Activated CD8-positive, alpha-beta T cell treated with anti-CD3 and anti-CD28 coated beads, Interleukin-2, amount 10 ng/mL, durations not matched to agents 7 days and 5 days (primary cell): ENCODE data around the gene RNF144B. TPM values are rescaled to one million over a fixed set of nuclear protein-coding genes. Genes with fewer than 3 reads are reported as not detected.

Source experiments
- ATAC-seq: fragments of 150-1000 bp; cut with Tn5 transposase; one replicate; pipeline ENCODE4 v1.10.0; 2021; ENCODE audit warnings: moderate library complexity
- CTCF ChIA-PET: fragments of 350-600 bp; sonication (Branson Sonifier 250); formaldehyde crosslinking; loops from one replicate; lab custom pipeline; 2021; ENCODE audit warnings: antibody characterized with exemption; lab: Charles Lee
- POLR2A ChIA-PET: fragments of 350-600 bp; sonication (Branson Sonifier 250); formaldehyde crosslinking; loops from one replicate; lab custom pipeline; 2021; ENCODE audit warnings: antibody characterized with exemption; lab: Charles Lee
- DNase-seq: peaks from one replicate; pipeline ENCODE4 v3.0.0-alpha.2; 2020
- H3K27ac Mint-ChIP-seq: one replicate; pipeline ENCODE4 v1.8.0; 2021; ENCODE audit warnings: mild to moderate bottlenecking, mixed read lengths
- H3K27me3 Mint-ChIP-seq: one replicate; pipeline ENCODE4 v1.8.0; 2021; ENCODE audit warnings: low read depth, mixed read lengths
- H3K36me3 Mint-ChIP-seq: one replicate; pipeline ENCODE4 v1.8.0; 2021; ENCODE audit warnings: low read depth, mixed read lengths
- H3K4me1 Mint-ChIP-seq: one replicate; pipeline ENCODE4 v1.8.0; 2021; ENCODE audit warnings: low read depth, mixed read lengths
- H3K4me3 Mint-ChIP-seq: one replicate; pipeline ENCODE4 v1.8.0; 2021; ENCODE audit warnings: mild to moderate bottlenecking, mixed read lengths
- H3K9me3 Mint-ChIP-seq: one replicate; pipeline ENCODE4 v1.8.0; 2022; ENCODE audit warnings: mixed read lengths; ENCODE audit not compliant: insufficient read depth
- total RNA-seq, 2 experiments: library from RNA; stranded (reverse); gene quantifications; one replicate each; pipeline ENCODE4 v1.2.3, GENCODE V29; 2021

RNF144B gene
- total RNA-seq, 2 experiments from 2014 or later = 0.73 to 1.9 TPM

DNA sequence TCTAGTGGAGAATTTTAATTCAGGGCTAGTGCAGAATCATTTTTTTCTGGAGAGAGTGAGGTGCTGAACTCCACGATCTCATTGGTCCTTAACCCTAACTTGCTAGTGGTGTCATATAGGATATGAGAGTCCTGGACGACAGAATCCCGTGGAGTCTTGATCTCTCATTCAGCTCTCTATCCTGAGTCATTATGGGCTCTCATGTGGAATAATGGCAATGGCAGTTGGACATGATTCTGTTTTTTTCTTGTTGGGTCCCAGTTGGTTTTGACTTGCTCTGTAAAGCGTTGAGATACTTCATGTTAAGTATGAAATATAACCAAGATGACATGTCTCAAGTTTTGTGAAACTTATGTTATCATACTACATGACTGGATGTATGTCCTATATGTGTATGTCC lies 6.3 kb upstream of the RNF144B start:
- CTCF ChIA-PET = no interaction called here
- no peaks in the 10 kb centered on the region for H3K36me3 Mint-ChIP-seq
- no peaks in the 10 kb centered on the region for H3K9me3 Mint-ChIP-seq
- ATAC-seq (no peak), DNase-seq (no peak)
- peaks cover 7% of the 10 kb centered on the region for H3K27me3 Mint-ChIP-seq
- no peak overlapping the region for H3K27ac Mint-ChIP-seq
- POLR2A ChIA-PET = no interaction called here
- H3K4me1 Mint-ChIP-seq = no peaks in the 10 kb centered on the region
- H3K4me3 Mint-ChIP-seq = no peak overlapping the region

DNA sequence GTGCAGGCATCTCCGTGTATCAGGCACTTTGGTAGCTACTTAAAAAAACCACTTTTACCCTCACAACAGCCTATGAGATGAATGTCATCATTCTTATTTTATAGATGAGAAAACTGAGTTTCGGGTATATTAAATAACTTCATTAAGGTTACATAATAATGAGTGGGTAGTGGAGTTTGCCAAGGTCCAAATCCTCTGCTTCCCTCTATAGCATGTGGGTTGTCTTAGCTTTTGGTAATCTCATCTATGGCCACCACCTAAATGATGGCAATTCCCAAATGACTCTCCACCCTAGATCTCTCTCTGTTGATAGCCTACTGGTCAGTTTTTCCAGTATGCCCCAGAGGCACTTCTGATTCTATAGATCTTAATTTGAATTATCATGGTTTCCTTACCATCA lies 3.7 kb upstream of the RNF144B start:
- Mint-ChIP-seq H3K4me1 (peaks cover 17% of the 10 kb centered on the region), H3K4me3 (no peak overlapping the region), H3K27ac (no peak overlapping the region)

DNA sequence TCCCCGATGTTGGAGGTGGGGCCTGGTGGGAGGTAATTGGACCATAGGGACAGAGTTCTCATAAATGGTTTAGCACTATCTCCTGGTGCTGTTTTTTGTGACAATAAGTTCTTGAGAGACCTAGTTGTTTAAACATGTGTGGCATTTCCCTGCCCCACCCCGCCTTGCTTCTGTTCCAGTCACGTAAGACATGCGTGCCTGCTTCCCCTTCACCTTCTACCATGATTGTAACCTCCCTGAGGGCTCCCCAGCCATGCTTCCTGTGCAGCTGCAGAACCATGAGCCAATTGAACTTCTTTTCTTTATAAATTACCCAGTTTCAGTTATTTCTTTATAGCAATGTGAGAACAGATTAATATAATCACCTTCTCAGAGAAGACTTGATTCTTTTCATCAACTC lies 2.5 kb upstream of the RNF144B start:
- H3K27ac Mint-ChIP-seq = no peak overlapping the region
- peaks cover 2% of the 10 kb centered on the region for H3K27me3 Mint-ChIP-seq
- CTCF ChIA-PET = no interaction called here
- H3K4me1 Mint-ChIP-seq = peaks cover 26% of the 10 kb centered on the region
- no peaks in the 10 kb centered on the region for H3K36me3 Mint-ChIP-seq
- H3K4me3 Mint-ChIP-seq = no peak overlapping the region
- ATAC-seq = no peak
- no peak for DNase-seq
- POLR2A ChIA-PET = no interaction called here
- no peaks in the 10 kb centered on the region for H3K9me3 Mint-ChIP-seq

More for the DNA sequence above, 3.7 kb upstream of the RNF144B start:
- Mint-ChIP-seq H3K9me3 (no peaks in the 10 kb centered on the region), H3K27me3 (peaks cover 6% of the 10 kb centered on the region), H3K36me3 (no peaks in the 10 kb centered on the region)
- ATAC-seq (no peak), DNase-seq (no peak)
- POLR2A ChIA-PET = no interaction called here
- CTCF ChIA-PET = no interaction called here

DNA sequence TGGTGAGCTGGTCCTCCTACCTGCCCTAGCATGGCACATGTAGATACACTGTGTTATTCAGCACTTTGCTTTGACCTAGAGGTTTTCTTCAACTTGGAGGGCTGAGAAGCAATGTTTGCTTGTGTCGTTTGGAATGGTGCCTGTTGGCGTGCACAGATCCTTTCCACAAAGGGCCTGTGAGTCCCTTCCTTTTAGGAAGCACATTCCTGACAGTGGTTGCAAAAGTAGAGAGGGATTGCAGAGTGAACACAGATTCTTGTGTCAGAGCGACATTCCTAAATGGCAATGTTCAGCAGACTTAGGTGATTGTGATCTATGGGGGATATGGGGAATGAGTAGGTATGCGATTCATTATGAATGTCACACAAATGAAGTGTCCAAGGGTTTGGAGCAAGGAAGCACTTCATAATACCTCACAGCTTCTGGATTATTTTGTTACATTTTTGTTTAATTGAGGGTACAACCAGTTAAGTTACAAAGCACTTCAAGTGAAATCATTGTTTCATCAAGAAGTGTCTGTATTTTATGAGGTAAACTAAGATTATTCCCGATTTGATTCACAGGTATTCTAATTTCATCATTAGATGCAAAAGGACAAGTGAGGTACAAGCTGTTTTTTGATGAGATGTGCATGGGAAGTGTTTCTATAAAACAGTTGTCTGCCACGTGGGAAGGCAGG lies 713 bp upstream of the RNF144B start:
- ATAC-seq (no peak), DNase-seq (no peak)
- peak overlapping the region; percentile 75 for H3K27ac Mint-ChIP-seq
- CTCF ChIA-PET = interaction anchor here (0.8 to 1.5 kb wide), 4 partner anchors 13 to 120 kb away, joined by 3 to 7 read pairs (median 4); no protein-coding TSS in a partner anchor
- no peaks in the 10 kb centered on the region for H3K27me3 Mint-ChIP-seq
- peak overlapping the region; percentile 95 for H3K4me3 Mint-ChIP-seq
- POLR2A ChIA-PET = interaction anchor here (0.6 kb wide), 1 partner anchor 16 kb away, joined by 3 read pairs; no protein-coding TSS in a partner anchor
- no peaks in the 10 kb centered on the region for H3K9me3 Mint-ChIP-seq
- H3K4me1 Mint-ChIP-seq = peaks cover 33% of the 10 kb centered on the region
- no peaks in the 10 kb centered on the region for H3K36me3 Mint-ChIP-seq

DNA sequence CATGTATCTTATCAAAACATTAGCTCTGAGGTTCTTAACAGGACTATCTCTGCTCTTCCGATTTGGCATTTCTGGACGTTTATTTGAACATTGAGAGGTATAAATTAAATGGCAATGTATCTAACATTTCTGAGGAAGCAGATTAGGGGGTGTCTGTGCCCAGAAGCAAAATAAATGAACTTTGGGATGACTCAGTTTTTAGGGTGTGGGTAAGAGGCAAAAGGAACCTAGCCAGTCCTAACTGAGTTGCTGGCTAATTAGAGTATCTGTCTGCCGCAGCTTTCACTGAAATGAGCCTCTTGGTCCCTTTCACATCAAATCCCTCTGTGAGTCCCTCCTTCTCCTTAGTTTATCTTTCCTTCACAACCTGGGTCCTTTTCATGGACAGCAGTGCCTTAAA lies 1.1 kb downstream of the RNF144B start:
- Mint-ChIP-seq H3K9me3 (no peaks in the 10 kb centered on the region), H3K27ac (no peak overlapping the region), H3K36me3 (no peaks in the 10 kb centered on the region), H3K27me3 (no peaks in the 10 kb centered on the region), H3K4me1 (peaks cover 33% of the 10 kb centered on the region), H3K4me3 (peak overlapping the region; percentile 95)
- CTCF ChIA-PET = interaction anchor here (0.6 kb wide), 1 partner anchor 115 kb away, joined by 3 read pairs; no protein-coding TSS in a partner anchor
- no peak for DNase-seq
- ATAC-seq = no peak
- POLR2A ChIA-PET = no interaction called here

DNA sequence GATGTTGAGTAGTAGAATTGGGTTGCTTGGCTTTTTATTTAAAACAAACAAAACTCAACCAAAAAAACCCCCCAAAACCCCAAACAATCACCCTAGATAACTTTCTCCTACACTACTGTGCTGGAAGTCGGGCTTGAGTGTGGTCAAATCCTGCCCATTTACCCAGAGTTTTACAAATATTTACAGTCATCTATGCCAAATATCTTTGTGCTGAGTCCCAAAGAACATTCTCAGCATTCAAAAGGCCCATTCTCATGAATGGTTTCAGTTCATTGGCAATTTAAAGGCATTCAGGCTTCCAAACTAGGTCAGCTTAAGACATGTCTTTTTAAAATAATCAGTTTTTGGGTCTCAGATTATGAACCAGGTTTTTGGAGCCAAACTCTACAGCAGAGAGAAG lies 1.8 kb downstream of the RNF144B start:
- Mint-ChIP-seq H3K36me3 (no peaks in the 10 kb centered on the region), H3K4me3 (no peak overlapping the region), H3K9me3 (no peaks in the 10 kb centered on the region), H3K27me3 (no peaks in the 10 kb centered on the region), H3K27ac (no peak overlapping the region), H3K4me1 (peaks cover 33% of the 10 kb centered on the region)
- ATAC-seq = no peak
- CTCF ChIA-PET = no interaction called here
- POLR2A ChIA-PET = no interaction called here
- no peak for DNase-seq

DNA sequence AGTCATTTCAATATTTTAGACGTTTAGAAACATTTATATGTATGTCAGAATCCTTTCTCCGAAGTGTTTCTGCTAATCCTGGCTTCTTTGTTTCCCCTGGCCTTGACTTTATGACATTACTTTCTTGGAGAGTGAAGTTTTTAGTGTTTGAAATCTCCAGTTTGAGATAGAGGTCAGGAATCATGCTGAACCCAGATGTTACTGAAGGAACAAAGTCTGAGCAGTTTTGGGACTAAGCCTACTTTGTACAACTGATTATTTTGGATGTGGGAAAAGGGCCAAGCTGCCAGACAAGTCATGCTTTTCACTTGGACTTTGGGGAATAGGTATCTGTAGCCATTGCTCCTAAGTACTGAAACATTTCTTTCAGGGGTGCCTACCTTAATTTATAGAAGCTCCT lies 2.3 kb downstream of the RNF144B start:
- Mint-ChIP-seq H3K27me3 (no peaks in the 10 kb centered on the region), H3K4me1 (peaks cover 33% of the 10 kb centered on the region), H3K27ac (no peak overlapping the region), H3K9me3 (no peaks in the 10 kb centered on the region), H3K4me3 (no peak overlapping the region), H3K36me3 (no peaks in the 10 kb centered on the region)
- CTCF ChIA-PET = no interaction called here
- ATAC-seq = no peak
- DNase-seq = no peak
- POLR2A ChIA-PET = no interaction called here

DNA sequence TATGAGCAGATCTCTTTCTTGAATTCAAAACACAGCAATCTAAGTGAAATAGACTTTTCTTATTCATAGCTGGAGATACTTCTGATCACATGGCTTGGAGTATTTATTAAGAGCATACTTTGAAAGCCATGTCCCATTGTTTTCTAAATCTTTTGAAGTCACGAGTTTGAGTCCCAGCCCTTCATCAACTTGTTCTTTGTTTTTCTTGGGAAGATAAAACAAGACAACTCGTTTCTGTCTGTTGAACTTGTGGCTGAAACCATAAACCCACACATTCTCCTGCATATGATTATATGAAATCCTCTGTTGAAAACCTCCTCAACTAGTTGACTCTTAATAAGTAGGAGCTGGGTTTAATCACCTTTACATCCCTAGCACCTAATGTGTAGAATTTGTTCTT lies 3.3 kb downstream of the RNF144B start:
- no peaks in the 10 kb centered on the region for H3K27me3 Mint-ChIP-seq
- no peaks in the 10 kb centered on the region for H3K36me3 Mint-ChIP-seq
- H3K4me3 Mint-ChIP-seq = no peak overlapping the region
- H3K27ac Mint-ChIP-seq = no peak overlapping the region
- H3K9me3 Mint-ChIP-seq = no peaks in the 10 kb centered on the region
- CTCF ChIA-PET = interaction anchor here (1.7 kb wide), 1 partner anchor 113 kb away, joined by 4 read pairs; no protein-coding TSS in a partner anchor
- ATAC-seq (no peak), DNase-seq (no peak)
- POLR2A ChIA-PET = no interaction called here
- H3K4me1 Mint-ChIP-seq = peaks cover 33% of the 10 kb centered on the region

DNA sequence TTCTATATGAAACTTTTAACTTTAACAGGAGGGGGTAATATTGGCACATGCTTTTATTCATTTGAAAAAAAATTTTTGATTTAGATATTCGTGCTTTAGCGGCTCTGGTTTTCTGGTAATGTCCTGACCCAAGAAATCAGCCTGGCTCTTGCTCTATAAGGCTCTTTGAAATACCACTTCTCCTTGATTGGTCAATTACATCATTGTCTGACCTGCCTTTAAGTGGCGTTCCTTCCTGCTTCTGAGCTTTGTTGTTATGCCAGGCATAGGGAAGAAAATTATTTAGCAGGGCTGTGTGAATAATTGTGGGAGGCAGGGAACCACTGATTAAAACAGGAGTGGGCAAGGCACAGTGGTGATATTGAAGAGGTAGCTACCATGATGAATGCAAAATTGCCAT lies 3.9 kb downstream of the RNF144B start:
- no peaks in the 10 kb centered on the region for H3K36me3 Mint-ChIP-seq
- ChIA-PET POLR2A (no interaction called here), CTCF (interaction anchor here (1.7 kb wide), 1 partner anchor 112 kb away, joined by 4 read pairs; no protein-coding TSS in a partner anchor)
- H3K9me3 Mint-ChIP-seq = no peaks in the 10 kb centered on the region
- DNase-seq = no peak
- H3K27ac Mint-ChIP-seq = no peak overlapping the region
- H3K4me3 Mint-ChIP-seq = no peak overlapping the region
- no peak for ATAC-seq
- H3K4me1 Mint-ChIP-seq = peaks cover 33% of the 10 kb centered on the region
- no peaks in the 10 kb centered on the region for H3K27me3 Mint-ChIP-seq

DNA sequence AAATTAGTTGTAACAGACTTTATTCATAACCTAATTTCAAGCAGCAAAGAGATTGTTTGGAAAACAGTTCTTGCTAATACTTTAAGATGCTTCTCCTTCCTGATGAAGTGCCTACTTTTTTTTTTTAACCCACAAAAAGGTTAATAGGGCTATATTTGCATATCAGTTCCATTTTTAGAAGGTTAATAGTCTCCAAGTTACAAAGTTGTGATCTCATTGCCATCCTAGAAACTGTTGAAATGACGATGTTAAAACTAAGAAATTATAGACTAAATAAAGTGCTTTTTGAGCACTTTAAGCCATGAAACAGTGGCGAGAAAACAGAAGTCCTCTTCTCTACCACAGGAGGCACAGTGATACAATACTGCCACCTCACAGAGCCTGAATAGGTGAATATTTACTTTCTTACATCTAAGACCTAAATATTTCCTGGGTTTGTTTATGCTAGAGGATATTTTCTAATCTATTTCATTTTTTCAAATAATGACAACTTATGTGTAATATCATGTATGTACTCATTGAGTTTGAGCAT lies 5.3 kb downstream of the RNF144B start:
- ChIA-PET POLR2A (no interaction called here), CTCF (no interaction called here)
- DNase-seq (no peak), ATAC-seq (no peak)
- H3K27me3 Mint-ChIP-seq = no peaks in the 10 kb centered on the region
- peaks cover 20% of the 10 kb centered on the region for H3K4me1 Mint-ChIP-seq
- H3K36me3 Mint-ChIP-seq = no peaks in the 10 kb centered on the region
- H3K27ac Mint-ChIP-seq = no peak overlapping the region
- no peaks in the 10 kb centered on the region for H3K9me3 Mint-ChIP-seq
- no peak overlapping the region for H3K4me3 Mint-ChIP-seq

DNA sequence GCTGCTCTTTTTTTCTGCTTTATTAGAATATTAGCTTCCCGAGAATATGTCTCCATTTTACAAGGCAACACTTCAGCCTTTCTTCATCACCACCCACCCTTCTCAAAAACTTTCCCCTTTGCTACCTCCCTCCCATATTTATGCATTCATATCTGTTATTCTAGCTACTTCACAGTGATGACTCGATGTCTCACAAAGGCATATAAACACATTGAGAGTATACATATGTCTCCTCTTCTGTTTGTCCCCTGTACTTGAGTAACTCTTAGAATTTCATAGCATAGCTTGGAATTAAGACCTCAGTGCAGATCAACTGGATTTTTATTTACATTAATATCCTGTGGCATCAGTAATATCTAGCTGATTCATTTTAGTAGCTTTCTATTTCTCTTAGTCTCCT lies 6.5 kb downstream of the RNF144B start:
- peaks cover 13% of the 10 kb centered on the region for H3K4me1 Mint-ChIP-seq
- no peak overlapping the region for H3K27ac Mint-ChIP-seq
- no peaks in the 10 kb centered on the region for H3K9me3 Mint-ChIP-seq
- ATAC-seq = no peak
- no peak for DNase-seq
- H3K36me3 Mint-ChIP-seq = no peaks in the 10 kb centered on the region
- ChIA-PET POLR2A (no interaction called here), CTCF (no interaction called here)
- H3K4me3 Mint-ChIP-seq = no peak overlapping the region
- H3K27me3 Mint-ChIP-seq = no peaks in the 10 kb centered on the region

DNA sequence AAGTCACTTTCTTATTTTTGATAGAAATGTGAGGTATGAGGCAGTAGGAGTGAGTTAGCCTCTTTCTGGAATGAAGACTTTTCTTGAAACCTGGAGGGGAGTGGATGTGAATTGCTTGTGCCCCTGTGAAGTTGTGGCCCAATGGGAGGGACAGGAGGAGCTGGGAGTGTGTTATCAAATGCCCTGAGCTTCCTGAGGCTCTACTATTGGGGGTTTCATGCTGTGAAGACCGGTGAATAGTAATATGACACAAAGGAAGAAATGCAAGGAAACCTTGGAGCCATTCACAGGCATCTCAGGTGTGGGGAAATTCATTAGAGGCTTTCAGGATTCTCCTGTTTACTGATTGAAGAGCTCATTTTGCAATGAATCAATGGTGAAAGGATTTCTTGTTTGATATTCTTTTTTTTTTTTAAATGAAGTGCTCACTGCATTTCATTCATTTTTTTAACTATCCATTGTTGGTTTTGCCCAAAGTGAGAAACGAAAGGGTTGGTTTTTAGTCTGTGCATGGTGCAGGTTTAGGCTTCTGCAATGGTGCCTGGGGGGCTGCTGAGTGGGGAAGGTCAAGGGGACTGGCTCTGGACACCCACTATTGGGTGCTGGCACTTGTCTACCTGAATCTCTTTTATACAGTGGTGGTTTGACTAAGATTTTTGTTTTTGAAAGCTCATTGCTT lies 8.2 kb downstream of the RNF144B start:
- CTCF ChIA-PET = no interaction called here
- H3K4me1 Mint-ChIP-seq = peaks cover 5% of the 10 kb centered on the region
- POLR2A ChIA-PET = interaction anchor here (0.6 kb wide), 1 partner anchor 132 kb away, joined by 5 read pairs; no protein-coding TSS in a partner anchor
- H3K36me3 Mint-ChIP-seq = no peaks in the 10 kb centered on the region
- no peaks in the 10 kb centered on the region for H3K9me3 Mint-ChIP-seq
- no peaks in the 10 kb centered on the region for H3K27me3 Mint-ChIP-seq
- no peak for DNase-seq
- ATAC-seq = no peak
- H3K27ac Mint-ChIP-seq = no peak overlapping the region
- H3K4me3 Mint-ChIP-seq = no peak overlapping the region
